ENCODE measurements around the gene MGMT.

MGMT gene

GRCh38 chr10:129546106-129546505, 79.1 kb downstream of the MGMT start:
- no peak for DNase-seq

GRCh38 chr10:129547608-129548007, 80.6 kb downstream of the MGMT start:
- DNase-seq = no peak

GRCh38 chr10:129548600-129548999, 81.6 kb downstream of the MGMT start:
- no peak for DNase-seq

GRCh38 chr10:129550076-129550475, 83.0 kb downstream of the MGMT start:
- no peak for DNase-seq

GRCh38 chr10:129550658-129551057, 83.6 kb downstream of the MGMT start:
- DNase-seq = no peak

- no peak for DNase-seq
These were observed 85.1 kb downstream of the MGMT start for GRCh38 chr10:129552119-129552518.

GRCh38 chr10:129553928-129554327, 86.9 kb downstream of the MGMT start:
- DNase-seq = no peak

GRCh38 chr10:129556316-129556715, 89.3 kb downstream of the MGMT start:
- no peak for DNase-seq

GRCh38 chr10:129560361-129560760, 93.3 kb downstream of the MGMT start:
- no peak for DNase-seq

GRCh38 chr10:129562487-129562886, 95.4 kb downstream of the MGMT start:
- no peak for DNase-seq

GRCh38 chr10:129564923-129565322, 97.9 kb downstream of the MGMT start:
- no peak for DNase-seq

- no peak for DNase-seq
These were observed 101.7 kb downstream of the MGMT start for GRCh38 chr10:129568583-129569344.

- DNase-seq = no peak
These were observed 103.1 kb downstream of the MGMT start for GRCh38 chr10:129570185-129570584.

GRCh38 chr10:129579228-129579627, 112.2 kb downstream of the MGMT start:
- DNase-seq = no peak

- no peak for DNase-seq
These were observed 113.0 kb downstream of the MGMT start for GRCh38 chr10:129580010-129580409.

GRCh38 chr10:129580901-129581300, 113.9 kb downstream of the MGMT start:
- no peak for DNase-seq

- DNase-seq = no peak
These were observed 114.9 kb downstream of the MGMT start for GRCh38 chr10:129581827-129582411.

- no peak for DNase-seq
These were observed 116.8 kb downstream of the MGMT start for GRCh38 chr10:129583831-129584230.

GRCh38 chr10:129586898-129587443, 119.9 kb downstream of the MGMT start:
- DNase-seq = no peak

- DNase-seq = no peak
These were observed 122.5 kb downstream of the MGMT start for GRCh38 chr10:129589546-129589945.

- DNase-seq = no peak
These were observed 126.9 kb downstream of the MGMT start for GRCh38 chr10:129593953-129594352.

- DNase-seq = no peak
These were observed 127.8 kb downstream of the MGMT start for GRCh38 chr10:129594811-129595210.

GRCh38 chr10:129598413-129598812, 131.4 kb downstream of the MGMT start:
- no peak for DNase-seq

GRCh38 chr10:129599160-129599559, 132.1 kb downstream of the MGMT start:
- no peak for DNase-seq

Data from left hindlimb (tissue), 1 donor.